NCI-H1105 treated with DMSO at 0.1 percent for 48 hours (cell line): ENCODE data around the gene CPNE1.
"Not testable (repeated sequence)": the region's sequence is repeated elsewhere in the genome, so short reads cannot be mapped to it uniquely, and the experiment has no call there.

ENCODE experiments used
- DNase-seq: peaks from one replicate; lab custom pipeline; 2025; lab: John Stamatoyannopoulos, UW

CPNE1 gene

DNA sequence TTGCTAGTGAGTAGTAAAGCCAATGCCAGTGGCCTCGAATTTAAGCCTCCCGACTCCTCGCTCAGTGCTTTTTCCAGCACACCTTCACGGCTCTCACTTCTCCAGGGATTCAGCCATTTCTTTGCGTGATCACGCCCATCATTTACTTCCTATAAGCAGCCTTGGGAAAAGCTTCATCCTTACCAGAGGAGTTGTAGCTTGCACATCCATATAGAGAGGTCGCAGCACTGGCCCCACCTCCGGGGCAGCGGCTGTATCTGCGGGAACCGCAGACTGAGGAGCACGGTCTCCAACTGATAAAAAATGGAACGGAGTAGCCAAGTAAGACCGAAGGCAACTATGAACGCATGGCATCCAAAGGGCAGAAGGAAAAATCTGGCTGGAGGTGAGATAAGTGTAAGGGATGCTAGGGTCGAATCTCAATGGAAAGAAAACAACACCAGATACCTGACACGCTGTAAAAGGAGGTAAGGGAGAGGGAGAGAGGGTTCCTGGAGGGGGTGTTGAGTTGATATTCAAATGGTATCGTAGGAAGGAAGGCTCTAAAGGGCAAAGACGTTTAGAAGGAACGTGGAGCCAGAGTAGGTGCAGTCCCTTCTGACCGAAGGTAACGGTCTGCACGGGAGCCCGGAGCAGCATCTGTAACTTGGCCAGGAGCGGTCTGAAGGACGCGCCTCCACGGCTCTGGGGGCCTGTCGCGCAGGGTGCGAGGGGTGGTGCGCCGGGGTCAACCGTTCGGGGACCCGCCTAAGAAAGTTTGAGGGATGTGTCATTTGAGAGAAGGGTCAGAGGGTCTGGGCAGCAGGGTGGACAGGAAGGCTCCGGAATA lies 33.8 kb upstream of the CPNE1 start:
- DNase-seq = peak; percentile 17

- DNase-seq = no peak
Measured at GRCh38 chr20:35697696-35698297, 33.1 kb upstream of the CPNE1 start.

- no peak for DNase-seq
Measured at GRCh38 chr20:35695978-35696377, 31.3 kb upstream of the CPNE1 start.

GRCh38 chr20:35695245-35695749 lies 30.6 kb upstream of the CPNE1 start:
- DNase-seq = no peak

GRCh38 chr20:35690265-35690664 lies 25.6 kb upstream of the CPNE1 start:
- DNase-seq = no peak

- DNase-seq = not testable (repeated sequence)
Measured at GRCh38 chr20:35686872-35687271, 22.2 kb upstream of the CPNE1 start.

DNA sequence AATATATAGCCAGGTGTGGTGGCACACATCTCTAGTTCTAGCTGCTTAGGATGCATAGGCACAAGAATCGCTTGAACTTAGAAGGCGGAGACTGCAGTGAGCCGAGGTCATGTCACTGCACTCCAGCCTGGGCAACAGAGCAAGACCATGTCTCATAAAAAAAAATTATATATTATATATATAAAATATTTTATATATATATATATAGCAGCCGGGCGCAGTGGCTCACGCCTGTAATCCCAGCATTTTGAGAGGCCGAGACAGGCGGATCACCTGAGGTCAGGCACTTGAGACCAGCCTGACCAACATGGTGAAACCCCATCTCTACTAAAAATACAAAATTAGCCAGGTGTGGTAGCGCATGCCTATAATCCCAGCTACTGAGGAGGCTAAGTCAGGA lies 20.7 kb upstream of the CPNE1 start:
- DNase-seq = not testable (repeated sequence)

GRCh38 chr20:35681960-35682359 lies 17.3 kb upstream of the CPNE1 start:
- no peak for DNase-seq

DNA sequence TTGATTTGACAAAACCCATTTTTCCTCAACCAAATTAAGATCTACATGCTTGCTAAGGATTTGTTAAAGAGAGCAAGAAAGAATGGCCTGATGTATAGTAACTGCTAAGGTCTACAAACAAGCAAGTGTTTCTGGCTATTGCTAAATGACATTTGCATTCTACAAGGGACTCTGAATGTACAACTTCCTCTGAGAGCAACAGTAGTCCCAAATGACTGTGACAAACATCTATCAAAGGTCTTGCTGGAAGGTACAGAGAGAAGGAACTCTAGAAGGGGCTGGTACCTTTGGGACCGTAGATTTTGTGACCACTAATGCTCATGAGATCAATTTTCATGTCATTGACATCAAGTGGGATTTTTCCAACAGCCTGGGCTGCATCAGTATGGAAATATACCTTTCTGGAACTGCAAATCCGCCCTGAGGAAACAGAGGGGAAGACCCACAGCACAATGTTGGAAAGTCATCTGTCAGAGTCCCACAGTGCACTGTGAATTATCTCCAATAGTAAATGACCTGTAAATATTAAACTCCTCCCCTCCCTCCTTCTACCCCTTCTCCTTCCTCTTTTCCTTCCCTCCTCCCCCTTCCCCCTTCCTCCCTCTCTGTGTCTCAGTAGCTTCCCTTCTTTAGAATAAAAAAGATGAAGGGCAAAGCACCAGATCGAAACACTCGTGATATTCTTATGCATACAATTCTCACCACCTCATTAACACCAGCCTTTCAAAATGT lies 15.9 kb upstream of the CPNE1 start:
- DNase-seq = no peak

DNA sequence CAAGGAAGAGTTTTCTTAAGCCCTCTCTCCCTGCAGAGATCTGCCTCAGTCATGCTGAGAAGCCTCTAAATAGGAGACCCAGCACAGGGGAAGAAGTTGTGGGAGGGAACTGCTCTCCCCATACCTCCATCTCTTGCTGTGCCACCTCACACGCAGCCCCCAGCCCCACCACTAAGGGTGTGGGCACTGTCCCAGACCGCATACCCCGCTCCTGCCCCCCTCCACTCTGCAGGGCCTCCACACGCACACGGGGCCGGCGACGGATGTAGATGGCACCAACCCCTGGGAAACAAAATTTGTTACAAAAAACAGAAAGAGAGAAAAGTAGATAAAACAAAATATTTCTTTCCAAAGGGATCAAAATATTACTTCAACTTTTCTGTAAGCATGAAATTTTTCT lies 10.2 kb upstream of the CPNE1 start:
- DNase-seq = no peak

DNA sequence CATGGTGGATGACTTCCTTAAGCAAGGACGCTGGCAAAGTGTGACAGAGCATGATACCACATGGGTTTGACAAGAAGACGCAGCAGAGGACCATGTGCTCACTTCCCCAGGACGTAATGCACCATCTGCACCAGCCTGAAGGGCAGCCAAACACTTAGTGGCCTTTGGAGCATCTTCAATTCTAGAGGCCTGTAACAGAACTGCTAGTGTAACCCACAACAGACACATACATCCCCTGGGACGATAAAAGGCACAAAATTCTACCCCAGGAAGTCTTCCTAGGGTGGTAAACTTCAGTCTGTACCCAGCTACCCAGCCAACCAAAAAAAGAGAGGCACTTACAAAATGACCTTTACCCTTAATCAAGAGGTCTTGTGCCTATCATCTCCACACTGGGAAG lies 9.2 kb upstream of the CPNE1 start:
- DNase-seq = no peak

DNA sequence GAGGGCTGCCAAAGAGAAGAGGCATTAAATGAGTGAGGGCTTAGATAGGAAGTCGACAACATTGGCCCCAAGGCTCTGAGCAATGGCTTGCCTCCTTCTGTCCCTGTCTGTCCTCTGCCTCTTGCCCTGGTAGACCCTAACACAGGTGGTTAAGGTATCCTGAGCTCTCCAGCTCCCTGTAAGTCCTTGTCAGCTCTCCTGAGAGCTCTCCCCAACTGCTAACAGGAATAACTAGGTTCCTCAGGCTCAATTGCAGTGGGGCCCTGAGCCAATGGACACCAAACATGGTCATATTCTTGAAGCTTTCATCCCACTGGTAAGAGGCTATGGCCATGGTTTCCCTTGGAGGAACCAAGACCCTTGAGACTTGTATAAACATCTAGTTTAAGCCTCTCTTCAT lies 5.0 kb upstream of the CPNE1 start:
- DNase-seq = no peak

GRCh38 chr20:35669221-35669620 lies 4.5 kb upstream of the CPNE1 start:
- DNase-seq = no peak

- no peak for DNase-seq
Measured at GRCh38 chr20:35665949-35666288, 1.2 kb upstream of the CPNE1 start.

GRCh38 chr20:35663516-35664465 lies 909 bp downstream of the CPNE1 start:
- peak; percentile 42 for DNase-seq

DNA sequence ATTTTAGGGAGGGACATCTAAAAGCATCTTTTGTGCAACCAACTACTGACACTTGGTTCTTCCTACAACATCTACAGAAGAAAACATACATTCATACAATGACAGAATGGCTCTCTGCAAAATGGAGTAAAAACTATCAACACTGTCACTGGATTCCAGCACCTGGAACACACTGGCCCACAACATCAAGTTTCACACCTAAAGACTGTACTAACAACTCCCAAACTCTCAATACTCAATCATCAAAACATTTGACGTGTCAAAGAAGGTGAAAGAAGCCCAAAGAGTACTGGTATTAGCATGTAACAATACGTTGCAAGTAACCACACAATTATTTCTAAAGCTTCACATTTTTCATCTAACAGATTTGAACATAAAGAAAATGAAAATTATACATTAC lies 2.1 kb downstream of the CPNE1 start:
- no peak for DNase-seq

GRCh38 chr20:35661908-35662307 lies 2.8 kb downstream of the CPNE1 start:
- DNase-seq = no peak

DNA sequence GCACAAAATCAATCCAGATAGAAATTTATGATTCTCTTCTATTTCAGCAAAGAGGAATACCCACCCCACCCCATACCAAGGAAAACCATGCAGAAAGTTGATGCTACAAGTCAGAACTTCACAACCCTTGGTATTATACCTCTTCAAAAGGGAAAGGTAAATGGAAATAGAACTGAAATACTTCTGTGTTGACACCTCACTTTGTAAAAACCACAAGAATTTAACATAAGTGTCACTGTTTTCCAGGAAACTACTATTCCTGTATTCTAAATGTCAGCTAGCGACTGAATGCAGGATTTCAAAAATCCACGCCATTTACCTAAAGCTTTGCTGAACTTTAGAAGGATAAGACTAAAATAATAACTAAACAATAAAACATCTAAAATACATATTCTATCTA lies 3.6 kb downstream of the CPNE1 start:
- DNase-seq = no peak

- DNase-seq = no peak
Measured at GRCh38 chr20:35660122-35660937, 4.4 kb downstream of the CPNE1 start.

GRCh38 chr20:35657271-35657670 lies 7.4 kb downstream of the CPNE1 start:
- no peak for DNase-seq

DNA sequence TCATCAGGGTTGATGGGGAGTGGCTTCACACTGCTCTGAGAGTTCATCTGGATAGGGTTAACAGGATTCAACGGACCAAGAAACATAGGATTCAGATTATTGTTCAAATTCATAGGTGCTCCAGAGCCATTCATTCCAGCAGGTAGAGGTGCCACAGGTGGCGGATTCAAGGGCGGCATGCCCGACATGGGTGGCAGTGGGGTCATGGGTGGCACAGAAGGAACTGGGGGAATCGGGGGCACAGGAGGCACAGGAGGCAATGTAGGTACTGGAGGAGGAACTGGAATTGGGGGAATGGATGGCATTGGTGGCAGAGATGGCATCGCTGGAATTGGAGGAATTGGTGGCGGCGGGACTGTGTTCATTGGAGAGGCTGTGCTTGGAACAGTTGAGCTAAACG lies 10.3 kb downstream of the CPNE1 start:
- no peak for DNase-seq
